Renal pelvis (tissue), 4 donors: ENCODE data around the gene DOK3. TPM values are rescaled to one million over a fixed set of nuclear protein-coding genes. Genes with fewer than 3 reads are reported as not detected.
A peak's percentile ranks its signal among the peaks of the same experiment; 100 is the strongest.

Experiments used
- DNase-seq: peaks from one replicate; pipeline ENCODE4 v3.0.0-alpha.2; 2013
- polyA plus RNA-seq, 3 donors: library from polyadenylated mRNA; unstranded; fragments of 120-200 nt; gene quantifications; one replicate each; pipeline ENCODE4 v1.2.1, GENCODE V29; 2013; ENCODE audit not compliant: insufficient read length in 3 of 3

The DOK3 gene
- polyA plus RNA-seq, 3 donors, result 6.6 to 7.2 (median 7.1) TPM

DNA sequence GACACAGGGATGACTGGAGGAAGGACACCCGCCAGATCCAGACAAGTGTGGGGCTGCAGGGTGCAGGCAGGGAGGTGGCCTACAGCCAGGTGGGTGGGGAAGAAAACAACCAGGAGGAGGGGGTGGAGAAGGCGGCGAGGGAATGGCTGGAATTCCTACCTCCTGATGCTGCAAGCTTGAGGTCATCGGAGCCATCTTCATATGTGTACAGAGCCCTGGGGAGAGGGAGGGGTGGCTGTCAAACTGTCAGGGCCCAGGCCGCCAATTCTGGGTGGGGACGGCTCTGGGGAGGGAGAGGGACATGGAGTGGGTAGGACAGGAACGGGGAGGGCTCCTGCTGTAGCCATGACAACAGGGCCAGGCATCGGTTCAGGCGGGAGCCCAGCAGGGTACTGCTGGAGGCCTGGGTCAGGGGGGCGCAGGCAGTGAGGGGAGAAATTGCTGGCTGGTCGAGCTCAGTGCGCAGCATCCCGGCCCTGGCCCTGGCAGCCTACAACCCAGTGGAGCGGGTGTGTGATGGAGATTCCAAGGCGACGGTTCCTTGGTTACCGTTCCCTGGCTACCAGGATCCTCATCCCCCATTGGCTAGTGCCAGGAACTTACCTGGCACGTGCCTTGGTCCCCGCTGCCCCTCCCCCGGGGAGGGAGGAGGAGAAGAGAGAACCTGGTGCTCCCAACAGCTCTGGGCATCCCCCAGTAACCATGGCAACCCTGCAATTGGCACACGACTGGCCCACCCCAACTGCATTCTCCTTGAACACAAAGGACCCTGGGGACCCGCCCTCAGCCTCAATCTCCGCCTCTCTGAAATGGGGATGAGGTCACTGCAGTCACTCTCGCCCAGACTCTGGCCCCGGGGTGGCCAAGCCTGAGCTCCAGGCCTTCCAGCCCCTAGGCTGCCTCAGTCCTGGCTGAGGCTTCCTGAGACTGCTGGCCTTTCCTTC lies 40.7 kb downstream of the DOK3 start:
- DNase-seq, result no peak

DNA sequence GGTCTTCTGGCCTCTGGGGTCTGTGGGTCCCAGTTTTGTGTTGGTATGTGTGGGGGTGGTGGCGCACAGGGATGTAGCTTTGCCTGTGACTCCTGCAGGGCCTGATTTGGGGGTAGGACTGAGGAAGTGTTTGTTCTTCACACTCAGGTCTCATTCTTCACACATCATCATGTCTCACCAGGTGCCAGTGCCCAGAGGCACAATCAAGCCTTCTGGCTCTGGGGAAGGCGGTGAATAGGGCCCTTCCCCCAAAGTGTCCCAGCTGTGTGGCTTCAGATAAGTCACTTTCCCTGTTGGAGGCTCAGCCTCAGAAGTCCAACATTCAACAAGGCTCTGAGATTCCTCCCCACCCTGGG lies 41.3 kb downstream of the DOK3 start:
- DNase-seq, result no peak

- no peak for DNase-seq
These were observed 42.2 kb downstream of the DOK3 start for GRCh38 chr5:177467436-177467835.

- no peak for DNase-seq
These were observed 42.8 kb downstream of the DOK3 start for GRCh38 chr5:177466861-177467260.

GRCh38 chr5:177465044-177465443 lies 44.6 kb downstream of the DOK3 start:
- DNase-seq, result no peak

GRCh38 chr5:177462021-177462670 lies 47.5 kb downstream of the DOK3 start:
- no peak for DNase-seq

- no peak for DNase-seq
These were observed 49.6 kb downstream of the DOK3 start for GRCh38 chr5:177459819-177460628.

DNA sequence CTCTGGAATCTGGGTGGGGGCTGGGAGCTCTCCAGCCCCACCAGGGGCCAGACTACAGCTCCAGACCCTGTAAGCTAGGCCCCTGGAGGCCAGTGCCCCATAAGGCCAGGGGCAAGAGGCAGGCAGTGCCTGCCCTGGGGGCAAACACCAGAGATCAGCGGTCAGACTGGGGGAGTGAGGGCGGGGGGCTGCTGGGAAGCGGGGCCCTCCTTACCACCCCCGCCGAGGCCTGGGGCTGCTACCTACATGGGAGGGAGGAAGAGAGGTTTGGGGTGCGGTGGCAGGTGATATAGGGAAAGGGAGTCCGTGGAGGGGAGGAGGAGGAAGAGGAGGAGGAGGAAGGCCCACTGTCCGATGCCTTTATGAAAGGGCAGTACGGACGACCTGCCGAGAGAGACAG lies 50.3 kb downstream of the DOK3 start:
- no peak for DNase-seq

DNA sequence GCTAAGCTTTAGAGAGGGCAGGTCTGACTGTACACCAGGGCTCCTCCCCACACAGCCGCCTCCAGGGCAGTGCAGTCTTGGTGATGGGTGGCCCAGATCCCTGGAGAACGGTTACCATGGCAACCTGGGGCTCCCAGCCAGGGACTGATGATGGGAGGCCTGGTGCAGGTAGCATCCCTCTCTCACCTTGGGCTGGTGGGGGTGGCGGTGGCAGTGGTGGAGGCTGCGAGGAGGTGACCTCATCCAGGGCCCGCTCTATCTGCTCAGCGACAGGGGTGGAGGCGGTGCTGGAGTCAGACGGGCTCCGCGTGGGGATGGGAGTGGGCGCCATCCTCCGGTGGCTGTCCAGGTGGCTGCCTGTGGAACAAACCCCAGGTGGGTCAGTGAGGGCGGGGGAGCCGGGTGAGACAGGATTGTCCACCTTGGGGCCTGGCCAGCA lies 50.7 kb downstream of the DOK3 start:
- no peak for DNase-seq

DNA sequence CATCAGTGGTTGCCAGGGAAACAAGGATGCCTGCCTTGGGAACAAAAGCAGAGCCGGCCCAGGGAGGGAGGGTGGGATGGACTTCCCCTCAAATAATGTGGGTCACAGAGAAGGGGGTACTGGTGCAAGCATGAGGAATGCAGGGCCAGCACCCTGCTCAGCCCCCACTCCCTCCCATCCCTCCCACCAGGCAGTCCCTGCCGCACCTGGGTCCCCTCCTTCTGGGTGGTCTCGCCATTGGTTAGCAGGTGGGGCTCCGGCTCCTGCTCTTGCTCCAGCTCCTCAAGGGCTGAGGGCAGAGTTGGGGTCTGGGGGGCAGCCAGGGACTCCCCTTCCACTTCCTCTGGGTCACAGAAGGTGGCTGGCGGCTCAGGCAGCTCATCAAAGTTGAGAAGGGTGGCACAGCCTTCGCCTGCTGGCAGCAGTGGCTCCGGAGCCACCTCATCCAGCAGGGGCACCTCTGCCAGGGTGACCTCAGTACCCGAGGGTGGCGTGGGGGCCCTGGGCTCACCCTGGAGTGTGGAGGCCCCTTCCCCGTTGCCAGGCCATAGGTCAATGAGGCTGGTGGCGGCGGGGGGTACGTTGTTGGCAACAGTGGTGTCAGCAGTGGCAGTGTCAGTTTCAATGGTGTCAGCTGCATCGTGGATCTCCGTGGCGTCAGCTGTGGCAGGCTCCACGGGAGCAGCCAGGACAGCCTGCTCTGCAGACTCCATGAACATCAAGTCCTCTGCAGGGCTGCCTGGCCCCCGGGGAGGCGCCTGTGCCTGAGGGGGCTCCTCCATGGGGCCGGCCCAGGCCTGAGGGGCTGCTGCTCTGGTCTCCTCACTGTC lies 51.6 kb downstream of the DOK3 start:
- DNase-seq, result no peak

DNA sequence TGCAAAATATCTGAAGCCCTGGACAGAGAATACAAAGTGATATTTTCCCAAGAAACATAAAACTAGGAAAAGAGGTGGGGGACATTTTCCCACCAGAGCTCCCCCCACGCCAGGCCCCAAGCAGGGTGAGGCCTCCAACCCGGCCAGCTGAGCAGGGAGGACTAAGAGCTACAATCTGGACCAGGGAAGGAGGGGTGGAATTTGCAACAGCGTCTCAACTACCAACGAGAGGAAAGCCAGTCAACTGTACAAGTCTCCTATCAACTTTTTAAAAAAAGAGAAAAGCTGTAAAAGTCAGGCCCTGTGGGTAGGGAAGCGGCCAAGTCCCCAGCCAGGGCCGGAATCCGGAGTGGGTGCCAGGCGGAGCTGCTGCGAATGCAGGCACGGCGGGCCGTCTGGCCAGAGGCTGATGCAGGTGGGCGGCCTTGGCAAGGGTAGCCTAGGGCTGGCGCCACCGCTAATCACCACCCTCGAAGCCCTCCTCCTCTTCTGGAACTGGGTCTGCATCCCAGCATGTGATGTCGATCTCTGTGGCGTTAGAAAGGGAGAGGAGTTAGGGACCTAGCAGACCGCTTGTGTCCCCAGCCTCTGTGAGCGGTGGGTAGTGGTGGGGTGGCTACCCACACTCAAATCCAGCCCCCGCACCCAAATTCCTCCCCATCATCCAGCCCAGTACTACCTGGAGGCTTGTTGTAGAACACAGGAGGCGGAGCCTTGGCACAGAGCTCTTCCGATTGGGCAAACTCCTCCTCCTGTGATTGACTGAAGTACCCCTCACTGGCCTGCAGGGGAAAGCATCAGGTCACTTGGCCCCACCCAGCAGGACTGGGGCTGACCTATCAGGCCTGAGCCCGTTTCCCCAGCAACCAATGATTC lies 52.4 kb downstream of the DOK3 start:
- peak; percentile 94 for DNase-seq

GRCh38 chr5:177456591-177456964 lies 53.0 kb downstream of the DOK3 start:
- DNase-seq, result no peak

- peak; percentile 92 for DNase-seq
These were observed 53.7 kb downstream of the DOK3 start for GRCh38 chr5:177455661-177456590.

GRCh38 chr5:177455036-177455660 lies 54.5 kb downstream of the DOK3 start:
- DNase-seq, result peak; percentile 80

GRCh38 chr5:177454397-177455035 lies 55.1 kb downstream of the DOK3 start:
- peak; percentile 90 for DNase-seq

- DNase-seq, result peak; percentile 27
These were observed 55.7 kb downstream of the DOK3 start for GRCh38 chr5:177453852-177454396.

DNA sequence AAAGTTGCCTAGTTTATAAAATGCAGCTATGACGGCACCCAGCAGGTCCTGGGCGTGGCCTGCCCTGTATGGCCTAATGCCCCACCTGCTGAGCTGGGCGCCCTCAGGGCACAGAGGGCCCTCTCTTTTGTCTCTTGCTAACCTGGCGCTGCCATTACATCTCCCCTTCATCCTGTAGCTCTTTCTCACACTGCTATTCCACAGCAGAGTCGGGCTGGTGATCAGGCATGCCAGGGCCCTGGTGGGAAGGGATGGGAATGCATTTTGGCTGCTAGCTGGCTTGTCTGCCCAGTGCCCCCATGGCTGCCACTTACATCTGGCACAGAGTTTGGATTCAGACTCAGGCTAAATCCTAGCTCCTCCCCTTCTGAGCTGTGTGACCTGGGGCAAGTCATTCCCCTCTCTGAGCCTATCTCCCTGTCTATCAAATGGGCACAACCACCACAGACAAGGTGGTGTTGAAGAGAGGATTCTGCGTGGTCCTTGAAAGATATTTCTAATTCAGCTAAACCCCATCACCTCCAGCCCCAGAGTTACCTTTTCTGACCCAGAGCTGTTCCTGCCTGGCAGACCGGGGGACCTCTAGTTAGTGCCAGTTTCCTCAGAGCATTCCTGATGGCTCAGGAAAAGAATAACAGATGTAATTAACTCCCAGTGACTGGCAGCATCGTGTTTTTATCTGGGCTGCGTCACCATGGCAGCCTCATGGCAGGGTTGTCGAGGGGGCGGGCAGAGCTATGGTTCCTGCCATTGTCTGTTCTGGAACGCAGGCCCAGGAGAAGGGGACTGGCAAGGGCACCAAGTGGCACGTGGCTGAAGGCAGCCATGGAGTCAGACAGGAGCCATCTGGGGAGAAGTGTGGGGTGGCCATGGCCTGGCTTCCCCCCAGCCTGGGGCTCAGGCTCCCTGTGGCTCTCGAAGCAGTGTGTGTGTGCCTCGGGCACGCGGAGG lies 56.7 kb downstream of the DOK3 start:
- no peak for DNase-seq
